Lung microvascular endothelial cell (primary cell): ENCODE data around the gene FYN. TPM values are rescaled to one million over a fixed set of nuclear protein-coding genes. Genes with fewer than 3 reads are reported as not detected.
A peak's percentile ranks its signal among the peaks of the same experiment; 100 is the strongest.

Experiments used
- DNase-seq, 2 donors: peaks; one replicate each; pipeline versions ENCODE4 v3.0.0 to v3.0.0-alpha.2; 2010; ENCODE audit warnings: low read depth in 2 of 2
- total RNA-seq: library from RNA; depleted of rRNA; stranded (reverse); fragments of >200 nt; gene quantifications from 2 replicates; pipeline ENCODE4 v1.2.1, GENCODE V29; 2014

The FYN gene
- total RNA-seq, 1 donor from 2014 or later = 77.0 TPM

- no peak for DNase-seq
Measured at GRCh38 chr6:111884068-111884467, 10.8 kb upstream of the FYN start.

GRCh38 chr6:111880181-111880888 is 7.1 kb upstream of the FYN start:
- DNase-seq = peak in 1 of 2 donors; percentile 50

DNA sequence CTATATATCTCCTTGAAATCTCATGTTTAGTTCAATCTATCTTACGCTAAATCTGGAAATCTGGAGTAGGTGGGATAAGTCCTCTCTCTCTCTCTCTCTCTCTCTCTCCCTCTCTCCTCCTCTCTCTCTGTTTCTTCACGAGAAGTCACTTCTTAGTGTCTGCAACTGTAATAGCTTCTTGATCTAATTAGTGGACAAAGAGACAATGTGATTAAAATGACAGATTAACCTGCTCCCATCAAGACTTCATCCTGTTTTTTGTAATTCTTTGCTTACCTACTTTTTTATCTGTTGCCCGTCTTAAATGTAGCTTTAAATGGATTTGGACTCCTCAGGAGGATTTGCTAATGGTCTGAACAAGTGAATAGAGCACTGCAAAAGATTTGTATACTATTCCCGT is 2.5 kb upstream of the FYN start:
- DNase-seq = no peak

DNA sequence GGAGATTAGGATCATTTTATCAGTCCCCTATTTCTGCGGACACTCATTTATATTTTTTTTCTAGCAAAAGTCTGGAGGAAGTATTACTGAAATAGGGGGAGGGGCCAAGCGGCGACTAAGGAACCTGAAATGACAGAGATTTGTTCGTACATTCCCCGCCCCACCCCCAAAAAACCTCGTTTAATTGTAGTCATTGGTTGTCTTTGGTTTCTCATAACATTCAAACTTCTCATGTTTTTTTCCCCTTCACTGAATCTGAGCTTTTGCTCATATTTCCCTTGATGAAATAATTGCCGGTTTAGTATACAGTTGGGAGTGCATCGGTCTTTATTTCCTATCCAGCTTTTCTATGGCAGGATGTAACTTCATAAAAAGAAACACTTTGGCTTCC is 768 bp upstream of the FYN start:
- peak; percentile 38 to 68 for DNase-seq

DNA sequence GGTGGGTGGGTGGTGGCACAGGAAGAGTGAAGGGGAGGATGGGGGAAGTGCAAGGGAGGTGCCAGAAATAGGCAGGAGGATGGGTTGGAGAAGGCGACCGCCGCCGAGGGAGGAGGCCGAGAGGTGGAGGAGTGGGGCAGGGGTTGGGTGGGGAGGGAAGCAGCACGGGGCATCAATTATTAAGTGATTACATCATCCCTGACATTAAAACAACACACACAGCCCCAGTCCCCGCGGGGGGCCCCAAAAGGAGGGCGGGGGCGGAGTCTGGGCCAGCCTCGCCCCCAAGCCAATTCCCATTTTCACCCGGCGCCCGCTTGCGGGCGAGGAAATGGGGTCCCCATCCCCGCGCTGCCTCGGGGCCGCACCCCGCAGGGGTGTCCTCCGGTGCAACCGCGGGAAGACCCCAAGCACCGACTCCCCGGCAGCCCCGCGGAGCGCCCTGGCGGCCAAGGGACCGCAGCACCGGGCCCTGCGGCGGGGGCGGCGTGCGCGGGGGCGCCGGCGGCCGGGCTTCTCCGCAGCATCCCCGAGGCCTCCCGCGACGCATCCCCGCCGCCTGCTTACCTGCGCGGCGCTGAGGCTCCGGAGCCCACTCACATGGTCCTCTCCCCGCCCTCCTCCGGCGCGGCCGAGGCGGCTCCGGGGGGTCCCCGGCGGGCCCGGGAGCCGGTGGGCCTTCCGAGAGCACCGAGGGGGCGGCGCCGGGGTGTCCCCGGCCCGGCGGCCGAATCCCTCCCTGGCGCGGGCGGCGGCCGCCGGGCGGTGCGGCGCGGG is 663 bp downstream of the FYN start:
- peak; percentile 31 to 54 for DNase-seq

- DNase-seq = peak; percentile 45 to 52
Measured at GRCh38 chr6:111871725-111872400, 1.4 kb downstream of the FYN start.

GRCh38 chr6:111871207-111871606 is 2.0 kb downstream of the FYN start:
- peak in 1 of 2 donors; percentile 31 for DNase-seq

DNA sequence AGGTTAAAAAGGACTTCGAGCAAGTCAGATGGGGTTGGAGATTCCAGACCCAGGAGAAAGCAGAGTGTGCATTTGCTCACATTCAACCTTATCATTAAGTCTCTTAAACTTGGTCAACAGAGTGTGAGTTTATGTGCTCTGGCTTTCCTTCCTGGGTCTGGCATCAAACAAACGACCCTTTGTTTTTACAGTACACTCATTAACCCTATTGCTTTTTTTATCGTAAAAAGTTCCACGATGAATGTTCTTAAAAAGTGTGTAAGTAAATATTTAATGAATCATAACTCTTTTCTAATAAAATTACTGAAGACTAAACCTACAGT is 2.5 kb downstream of the FYN start:
- DNase-seq = no peak

DNA sequence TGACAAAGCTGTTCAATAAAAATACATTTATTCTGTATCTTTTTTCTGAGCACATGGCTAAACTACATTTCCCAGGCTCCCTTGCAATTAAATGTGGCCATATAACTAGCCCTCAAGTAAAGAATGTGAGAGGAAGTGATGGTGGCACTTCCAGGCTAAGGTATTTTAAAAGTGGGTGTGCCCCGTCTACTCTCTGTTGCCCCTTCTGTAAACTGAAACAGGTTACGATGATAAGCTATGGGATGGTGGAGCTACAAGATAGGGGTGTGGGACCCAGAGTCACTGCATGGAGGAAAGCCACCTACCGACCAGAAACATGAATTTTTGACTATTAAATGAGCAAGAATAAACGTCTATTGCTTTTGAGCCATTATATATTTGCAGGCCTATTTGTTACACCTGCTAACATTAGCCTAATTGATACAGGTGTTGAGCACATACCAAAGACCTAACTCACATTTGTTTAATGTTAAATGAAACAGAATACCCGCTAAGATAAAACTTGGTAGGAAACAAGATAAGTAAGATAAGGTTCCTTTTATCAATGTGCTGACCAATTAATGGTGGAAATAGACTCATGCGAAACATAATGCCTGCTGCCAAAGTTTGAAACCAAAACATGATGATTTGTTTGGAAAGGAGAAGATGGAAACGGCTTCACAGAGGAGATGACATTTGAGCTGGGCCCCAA is 3.1 kb downstream of the FYN start:
- peak in 1 of 2 donors; percentile 16 for DNase-seq

DNA sequence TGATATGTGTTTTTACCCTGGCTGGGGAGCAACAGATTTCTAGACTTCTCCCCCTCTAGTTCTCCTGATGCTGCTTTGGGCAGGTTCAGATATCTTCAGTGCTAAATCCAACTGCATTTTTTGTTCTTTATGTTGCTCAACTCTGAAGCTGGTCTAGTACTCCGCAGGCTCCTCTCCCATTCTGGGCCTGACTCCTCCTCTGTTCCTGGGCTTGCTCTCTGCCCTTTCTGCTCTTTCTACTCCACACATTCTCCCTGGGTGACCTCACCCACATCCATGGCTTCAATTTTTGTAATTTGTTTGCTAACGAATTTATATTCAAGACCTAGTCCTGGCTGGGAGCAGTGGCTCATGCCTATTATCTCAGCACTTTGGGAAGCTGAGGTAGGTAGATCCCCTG is 6.4 kb downstream of the FYN start:
- DNase-seq = no peak

GRCh38 chr6:111865909-111866546 is 7.2 kb downstream of the FYN start:
- no peak for DNase-seq

DNA sequence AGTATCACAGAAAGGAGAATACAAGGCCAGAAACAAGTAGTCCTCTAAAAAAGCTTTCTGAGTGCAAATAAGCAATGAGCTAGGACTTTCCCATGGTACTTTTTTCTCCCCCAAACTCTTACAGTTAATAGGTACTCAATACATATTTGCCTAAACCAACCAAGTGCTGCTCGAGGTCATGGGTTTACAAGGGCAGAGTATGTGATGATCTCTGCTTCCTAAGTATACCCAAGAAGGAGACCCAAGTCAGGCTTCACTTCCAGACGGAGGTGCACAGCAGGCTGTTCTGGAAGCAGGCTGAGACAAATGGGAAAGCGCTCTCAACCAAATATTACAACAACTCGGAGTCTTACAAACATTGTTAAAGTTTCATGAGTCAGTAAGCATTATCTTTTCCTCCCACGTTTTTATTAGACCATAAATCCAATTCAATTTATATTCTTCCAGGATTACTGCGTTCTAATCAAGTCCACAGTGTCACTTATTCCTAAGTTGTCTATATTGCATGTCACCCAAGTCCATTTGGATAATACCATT is 8.1 kb downstream of the FYN start:
- no peak for DNase-seq

DNA sequence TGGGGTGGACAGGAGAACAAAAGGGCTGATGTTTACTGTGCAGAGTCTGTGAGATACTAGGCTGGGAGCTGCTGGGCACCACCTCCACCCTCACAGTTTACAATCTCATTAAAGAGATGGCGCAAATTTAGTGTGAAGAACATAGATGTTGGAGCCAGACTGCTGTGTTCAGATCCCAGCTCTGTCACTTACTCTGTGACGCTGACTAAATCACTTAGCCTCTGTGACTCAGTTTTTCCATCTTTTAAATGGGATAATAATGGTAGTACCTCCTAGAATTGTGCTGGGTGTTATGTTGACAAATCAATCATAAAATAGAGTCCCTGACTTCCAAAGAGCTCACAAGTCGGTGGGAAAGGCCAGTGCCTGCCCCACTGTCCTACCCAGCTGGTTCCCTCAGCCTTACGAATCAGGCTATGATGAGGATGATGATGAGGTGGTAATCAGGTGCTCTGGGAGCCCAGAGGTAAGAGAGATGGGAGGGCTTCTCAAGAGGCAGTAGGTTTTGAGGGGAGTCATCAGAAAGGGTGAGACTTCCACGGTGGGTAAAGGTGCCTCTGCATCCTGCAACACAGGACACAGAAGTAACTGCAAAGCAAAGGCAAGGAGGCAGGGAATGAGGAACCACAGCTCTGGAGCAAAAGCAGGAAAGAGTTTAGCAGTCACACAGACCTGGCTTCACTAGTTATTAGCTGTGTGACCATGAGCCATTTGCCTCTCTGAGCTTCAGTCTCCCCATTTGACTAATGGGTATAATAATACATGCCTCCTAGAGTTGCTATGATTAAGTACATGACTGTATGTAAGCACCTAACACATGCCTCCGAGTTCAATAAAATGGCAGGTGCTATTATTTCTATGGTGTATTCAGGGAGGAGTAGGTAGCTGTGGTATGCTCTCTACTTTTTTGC is 8.9 kb downstream of the FYN start:
- DNase-seq = no peak

- DNase-seq = no peak
Measured at GRCh38 chr6:111862741-111863140, 10.5 kb downstream of the FYN start.

GRCh38 chr6:111862314-111862713 is 10.9 kb downstream of the FYN start:
- no peak for DNase-seq

DNA sequence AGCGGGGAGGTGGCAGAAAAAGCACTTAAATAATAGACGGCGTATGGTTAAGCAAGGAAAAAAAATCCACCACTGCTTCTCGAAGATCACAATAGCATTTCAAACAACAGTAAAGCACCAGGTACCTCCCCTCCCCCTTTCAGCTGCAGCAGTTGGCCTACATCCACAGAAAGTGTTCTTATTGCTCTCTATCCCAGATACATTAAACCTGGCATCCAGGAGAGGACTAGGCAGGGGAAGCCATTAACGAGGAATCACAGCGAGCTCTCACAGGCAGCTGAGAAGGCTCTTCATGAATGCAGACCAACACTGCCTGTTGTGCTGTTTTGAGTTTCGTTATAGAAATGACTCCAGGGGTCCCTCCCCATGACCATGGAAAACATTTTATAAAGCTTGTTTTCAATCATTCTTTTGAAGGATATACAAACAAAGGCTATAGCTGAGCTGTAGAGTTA is 11.8 kb downstream of the FYN start:
- no peak for DNase-seq

GRCh38 chr6:111858347-111858746 is 14.9 kb downstream of the FYN start:
- DNase-seq = no peak

- DNase-seq = no peak
Measured at GRCh38 chr6:111857674-111858337, 15.4 kb downstream of the FYN start.

- DNase-seq = no peak
Measured at GRCh38 chr6:111855753-111856152, 17.5 kb downstream of the FYN start.

- DNase-seq = no peak
Measured at GRCh38 chr6:111854683-111855082, 18.6 kb downstream of the FYN start.
